Hepatic stellate cell (primary cell): Measurements from ENCODE around the gene SMC4.
"Not testable (repeated sequence)": the region's sequence is repeated elsewhere in the genome, so short reads cannot be mapped to it uniquely, and the experiment has no call there.

ENCODE experiments used
- DNase-seq: peaks from one replicate; pipeline ENCODE4 v3.0.0; 2011; ENCODE audit warnings: low spot score

Gene SMC4

DNA sequence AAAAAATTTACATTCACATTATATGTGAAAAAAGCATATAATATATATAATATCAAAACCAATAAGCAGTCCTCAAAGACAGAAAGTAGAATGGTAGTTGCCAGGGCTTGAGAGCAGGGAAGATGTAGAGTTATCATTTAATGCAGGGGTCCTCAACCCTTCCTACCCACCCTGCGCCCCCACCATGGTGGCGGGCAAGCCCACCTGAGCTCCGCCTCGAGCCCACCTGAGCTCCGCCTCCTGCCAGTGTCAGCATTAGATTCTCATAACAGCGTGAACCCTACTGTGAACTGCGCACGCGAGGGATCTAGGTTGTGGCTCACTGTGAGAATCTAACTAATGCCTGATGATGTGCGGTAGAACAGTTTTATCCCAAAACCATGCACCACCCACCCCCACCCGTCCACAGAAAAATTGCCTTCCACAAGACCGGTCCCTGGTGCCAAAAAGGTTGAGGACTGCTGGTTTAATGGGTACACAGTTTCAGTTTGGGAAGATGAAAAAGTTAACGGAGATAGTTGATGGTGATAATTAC lies 47.1 kb downstream of the SMC4 start:
- no peak for DNase-seq

DNA sequence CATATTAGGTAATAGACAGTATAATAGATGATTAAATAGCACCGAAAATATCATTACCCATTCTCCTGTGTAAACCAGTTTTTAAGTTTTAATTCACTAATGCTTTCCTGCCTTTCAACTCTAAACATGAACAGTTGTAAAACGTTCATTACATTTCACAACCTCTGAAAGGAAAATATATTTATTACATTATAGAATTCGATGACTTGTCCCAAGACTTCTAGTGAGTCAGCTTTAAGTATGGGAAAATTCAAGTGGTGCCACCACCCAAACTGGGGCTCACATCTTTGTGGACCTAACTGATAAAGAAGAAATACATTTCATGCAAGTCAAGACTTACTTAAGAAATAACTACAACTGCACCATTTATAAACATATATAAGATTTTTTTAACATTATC lies 48.1 kb downstream of the SMC4 start:
- DNase-seq, result peak; percentile 30

DNA sequence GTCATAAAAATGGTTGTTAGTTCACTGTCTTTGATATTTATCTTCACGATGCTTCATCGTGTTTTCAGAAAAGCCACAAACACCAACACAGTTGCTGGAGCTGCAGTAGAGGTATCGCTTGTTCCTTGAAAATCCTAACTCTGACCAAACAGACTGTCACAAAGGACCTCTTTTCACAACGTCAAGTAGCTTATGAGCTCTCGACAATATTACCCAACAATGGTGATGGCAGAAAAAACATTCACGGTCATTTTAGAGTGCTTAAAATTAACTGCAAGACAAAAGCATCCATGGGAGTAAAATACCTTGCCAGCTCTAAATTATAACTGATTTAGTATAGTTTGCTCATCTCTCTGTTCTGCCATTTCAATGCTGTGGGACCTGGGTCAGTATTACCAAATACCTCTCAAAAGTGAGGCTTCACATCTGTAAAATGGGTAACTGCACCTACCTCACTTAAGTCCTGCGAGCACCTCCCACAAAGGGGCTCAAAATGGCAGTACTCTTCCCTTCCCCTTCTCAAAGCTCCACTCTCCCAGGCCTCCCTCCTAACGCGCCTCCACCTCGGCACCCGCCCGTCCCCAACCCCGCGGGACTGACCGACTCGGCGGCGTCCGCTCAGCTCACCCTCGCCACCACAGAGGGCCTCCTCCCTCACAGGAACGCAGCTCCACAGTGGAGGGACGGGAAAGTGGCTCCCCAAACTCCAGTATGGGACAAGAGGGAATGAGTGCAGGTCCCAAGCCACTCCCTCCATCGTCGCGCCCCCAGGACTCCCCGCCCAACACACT lies 49.6 kb downstream of the SMC4 start:
- DNase-seq, result no peak

DNA sequence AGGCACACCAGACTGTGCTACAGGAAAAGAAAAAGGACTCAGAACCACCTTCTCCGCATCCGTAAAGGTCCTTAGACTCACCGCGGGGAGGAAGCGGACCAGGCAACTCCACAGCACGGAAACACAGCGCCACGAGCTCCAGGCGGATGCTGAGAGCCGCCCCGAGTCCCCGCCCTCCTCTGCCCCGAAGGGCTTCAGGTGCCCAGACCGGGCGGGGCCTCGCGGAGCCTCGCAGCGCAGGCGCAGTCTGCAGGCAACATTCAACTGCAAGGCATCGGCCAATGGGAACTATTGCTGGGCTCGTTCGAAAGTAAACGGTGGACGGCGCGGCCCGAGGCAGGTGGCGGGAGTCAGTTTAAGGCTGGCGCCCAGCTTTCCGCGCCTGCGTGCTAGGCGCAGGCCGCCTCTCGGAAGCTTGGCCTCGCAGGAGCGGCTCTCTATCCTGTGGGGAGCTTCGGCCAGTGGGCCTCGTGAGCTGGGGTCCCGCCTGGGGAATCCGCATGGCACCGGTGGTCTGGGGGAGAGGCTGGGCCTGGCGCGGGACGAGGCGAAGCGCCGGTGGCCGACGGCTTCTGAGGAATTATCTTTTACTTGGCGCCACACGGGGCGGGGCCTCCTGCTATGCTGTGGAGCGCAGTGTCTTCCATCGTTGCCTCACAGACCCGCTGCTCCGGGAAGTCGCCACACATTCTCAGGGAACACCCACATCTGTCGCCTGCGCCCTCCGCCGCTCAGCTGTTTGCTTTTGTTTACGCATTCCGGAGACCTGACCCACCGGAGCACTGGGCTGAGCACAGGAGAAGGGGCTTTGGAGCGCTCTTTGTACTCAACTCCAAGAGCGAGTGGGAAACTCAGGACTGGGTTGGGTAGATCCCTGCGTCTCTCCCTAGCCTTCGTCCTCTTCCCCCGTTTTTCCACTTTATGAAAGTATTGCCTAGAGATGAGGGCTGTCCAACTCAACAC lies 50.5 kb downstream of the SMC4 start, which contains the start of gene TRIM59:
TRIM59 (minus strand) TSS at position 151 of the 963 bp plus-strand sequence. CDS start 10,603 bp downstream, outside the sequence.
- DNase-seq, result peak; percentile 97

DNA sequence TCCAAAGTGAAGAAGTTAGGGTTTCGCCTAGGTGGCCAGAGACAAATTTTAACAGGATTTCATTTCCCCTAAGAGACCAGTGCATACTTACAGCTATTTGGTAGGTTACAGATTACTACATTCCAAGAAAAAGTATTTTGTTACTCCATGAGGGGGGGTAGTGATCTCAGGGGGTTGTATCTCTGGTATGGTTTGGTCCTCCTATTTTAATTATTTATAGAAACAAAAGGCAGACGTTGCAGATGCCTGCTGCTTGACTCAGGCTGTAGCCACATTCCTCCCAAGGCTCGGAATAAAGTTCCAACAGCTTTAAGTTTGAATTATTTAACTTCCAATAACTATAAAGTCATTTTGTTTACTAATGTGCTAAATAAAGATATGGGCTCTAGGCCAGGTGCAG lies 51.4 kb downstream of the SMC4 start:
- DNase-seq, result peak; percentile 94

DNA sequence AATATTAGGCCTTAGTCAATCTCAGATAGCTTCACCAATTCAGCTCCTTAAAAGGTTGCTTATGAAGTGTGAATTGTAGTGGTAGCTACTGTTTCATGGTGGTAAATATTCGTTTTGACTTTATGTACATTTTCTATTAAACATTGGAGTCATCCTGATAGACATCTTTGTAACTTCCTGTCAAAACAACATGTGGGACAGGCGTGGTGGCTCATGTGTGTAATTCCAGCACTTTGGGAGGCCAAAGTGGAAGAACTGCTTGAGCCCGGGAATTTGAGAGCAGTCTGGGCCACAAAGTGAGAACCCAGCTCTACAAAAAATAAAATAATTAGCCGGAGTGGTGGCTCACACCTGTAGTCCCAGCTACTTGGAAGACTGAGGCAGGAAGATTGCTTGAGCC lies 52.2 kb downstream of the SMC4 start:
- DNase-seq, result no peak

DNA sequence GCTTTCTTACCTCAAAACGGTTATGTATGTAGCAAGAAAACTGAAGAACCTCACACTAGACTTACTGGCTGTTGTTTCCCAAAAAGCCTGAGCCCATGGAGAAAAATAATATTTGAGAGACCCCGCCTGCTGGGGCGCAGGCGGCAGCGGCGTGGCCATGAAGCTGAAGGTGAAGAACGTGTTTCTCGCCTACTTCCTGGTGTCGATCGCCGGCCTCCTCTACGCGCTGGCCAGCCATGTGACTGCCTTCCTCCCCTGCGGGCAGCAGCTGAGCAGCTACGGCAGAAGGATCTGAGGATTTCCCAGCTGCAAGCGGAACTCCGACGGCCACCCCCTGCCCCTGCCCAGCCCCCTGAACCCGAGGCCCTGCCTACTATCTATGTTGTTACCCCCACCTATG lies 52.8 kb downstream of the SMC4 start:
- not testable (repeated sequence) for DNase-seq

DNA sequence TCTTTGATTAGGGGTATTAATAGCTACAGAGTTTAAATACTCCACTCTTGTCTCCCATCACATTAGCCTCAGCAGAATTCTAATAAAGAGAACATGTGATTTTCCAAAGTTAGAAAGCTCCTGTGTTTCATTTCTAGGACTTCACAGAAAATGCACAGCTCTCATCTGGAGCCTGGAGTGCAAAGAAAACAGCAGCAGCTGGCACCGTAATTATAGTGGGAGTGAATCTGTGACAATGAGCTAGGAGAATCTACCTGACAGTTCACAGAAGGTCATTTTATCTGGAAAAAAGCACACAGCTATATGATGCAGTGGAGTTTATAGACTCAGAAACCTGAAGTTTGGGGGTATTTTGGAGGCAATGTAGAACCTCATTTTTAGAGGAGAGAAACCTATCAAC lies 55.5 kb downstream of the SMC4 start:
- no peak for DNase-seq

DNA sequence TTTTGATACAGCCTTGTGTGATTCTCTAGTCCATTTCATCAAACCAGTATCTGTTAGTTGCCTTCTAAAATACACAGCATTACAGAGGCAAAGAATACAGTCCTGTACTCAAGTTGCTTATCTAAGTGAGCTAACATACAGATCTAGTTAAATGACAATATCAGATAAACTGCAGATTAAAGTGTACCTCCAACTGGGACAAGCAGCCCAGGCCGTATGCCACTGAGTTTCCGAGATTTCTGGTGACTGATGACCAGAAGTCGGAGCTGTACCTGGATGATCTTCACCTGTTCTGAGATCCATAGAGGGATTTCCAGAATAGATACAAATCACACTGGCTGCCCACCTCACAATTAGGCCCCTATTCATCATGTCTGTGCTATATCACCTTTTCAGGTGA lies 56.4 kb downstream of the SMC4 start:
- no peak for DNase-seq

DNA sequence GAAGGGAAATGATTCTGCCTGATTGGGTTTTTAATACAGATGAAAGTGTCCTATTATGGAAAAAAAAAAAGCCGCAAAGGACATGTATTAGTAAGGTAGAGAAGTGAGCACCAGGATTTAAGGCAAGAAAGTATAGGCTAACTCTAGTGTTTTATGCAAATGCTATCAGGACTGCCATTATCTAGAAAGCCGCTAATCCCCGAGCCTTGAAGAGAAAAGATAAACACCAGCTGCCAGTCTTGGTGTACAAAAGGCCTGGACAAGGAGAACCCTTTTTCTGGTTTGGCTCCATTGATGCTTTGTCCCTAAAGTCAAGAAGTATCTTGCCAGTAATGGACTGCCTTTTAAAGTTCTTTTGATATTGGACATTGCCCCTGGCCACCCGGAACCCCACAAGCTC lies 58.7 kb downstream of the SMC4 start:
- DNase-seq, result no peak

DNA sequence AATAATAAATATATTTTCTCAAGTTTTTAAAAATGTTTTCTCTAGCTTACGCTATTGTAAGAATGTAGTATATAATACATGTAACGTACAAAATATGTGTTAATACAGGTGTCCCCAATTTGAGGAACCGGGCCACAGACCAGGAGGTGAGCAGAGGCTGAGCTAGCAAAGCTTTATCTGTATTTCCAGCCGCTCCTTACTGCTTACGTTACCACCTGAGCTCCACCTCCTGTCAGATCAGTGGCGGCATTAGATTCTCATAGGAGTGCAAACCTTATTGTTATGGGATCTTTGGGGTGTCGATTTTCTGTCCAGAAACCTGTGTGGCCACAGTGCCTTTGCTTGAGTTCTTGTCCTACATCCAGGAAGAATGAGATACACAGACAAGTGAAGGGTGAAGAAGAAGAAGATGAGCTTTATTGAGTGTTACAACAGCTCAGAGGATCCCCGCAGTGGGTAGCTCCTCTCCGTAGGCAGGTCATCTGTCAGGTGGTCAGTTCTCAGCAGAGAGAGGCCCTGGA lies 60.1 kb downstream of the SMC4 start:
- DNase-seq, result no peak

DNA sequence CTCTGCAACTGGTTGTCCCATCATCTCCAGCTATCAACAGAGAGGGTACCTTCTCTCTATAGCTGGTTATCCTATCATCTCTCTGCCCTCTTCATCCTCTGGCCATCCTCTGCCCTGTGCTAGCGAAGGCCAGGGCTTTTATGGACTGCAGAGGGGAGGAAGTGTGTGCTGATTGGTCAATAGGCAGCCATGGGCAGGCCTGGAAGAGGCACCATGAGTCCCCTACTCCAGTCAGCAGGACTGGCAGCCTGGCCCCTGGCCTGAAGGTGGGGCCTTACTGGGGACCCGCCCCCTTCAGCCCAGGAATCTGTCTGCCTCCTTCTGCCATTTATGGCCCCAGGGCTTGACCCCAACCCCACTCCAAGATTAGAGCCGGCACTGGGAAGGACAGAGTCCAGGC lies 60.6 kb downstream of the SMC4 start:
- no peak for DNase-seq

DNA sequence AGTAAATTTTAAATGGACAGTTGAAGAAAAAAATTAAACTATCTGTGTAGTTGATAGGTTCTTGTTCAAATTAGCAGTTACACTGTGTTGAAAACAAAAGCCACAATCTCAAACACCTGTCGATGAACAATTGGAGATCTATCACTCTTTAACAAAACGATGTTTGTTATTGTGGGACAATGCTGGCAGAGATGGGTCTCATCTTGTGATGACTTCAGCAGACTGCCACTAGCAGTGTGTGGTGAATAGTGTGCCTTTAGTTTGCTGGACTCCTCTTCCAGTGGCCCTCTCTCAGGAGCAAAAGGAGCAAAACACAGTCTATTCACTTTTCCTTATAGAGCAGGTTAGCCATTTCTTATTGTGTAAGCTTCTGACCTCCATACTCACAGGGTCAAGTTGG lies 64.9 kb downstream of the SMC4 start:
- no peak for DNase-seq

DNA sequence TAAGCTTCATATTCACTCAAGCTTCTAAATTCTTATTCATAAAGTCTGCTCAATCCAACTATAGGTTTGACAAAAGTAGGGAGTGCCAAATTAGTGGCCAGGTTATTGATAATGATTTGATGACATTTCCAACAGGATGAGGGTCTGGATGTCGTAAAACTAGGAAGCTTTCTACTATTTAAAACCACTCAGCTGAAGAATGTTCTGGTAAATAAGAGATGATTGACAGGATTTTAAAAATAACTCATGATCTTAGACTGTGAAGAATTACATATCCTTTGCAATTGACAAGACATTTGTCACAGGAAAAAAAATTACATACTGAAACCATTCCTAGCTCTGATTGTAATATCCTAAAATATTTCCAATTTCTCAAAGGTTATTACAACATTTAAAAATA lies 65.5 kb downstream of the SMC4 start:
- no peak for DNase-seq

DNA sequence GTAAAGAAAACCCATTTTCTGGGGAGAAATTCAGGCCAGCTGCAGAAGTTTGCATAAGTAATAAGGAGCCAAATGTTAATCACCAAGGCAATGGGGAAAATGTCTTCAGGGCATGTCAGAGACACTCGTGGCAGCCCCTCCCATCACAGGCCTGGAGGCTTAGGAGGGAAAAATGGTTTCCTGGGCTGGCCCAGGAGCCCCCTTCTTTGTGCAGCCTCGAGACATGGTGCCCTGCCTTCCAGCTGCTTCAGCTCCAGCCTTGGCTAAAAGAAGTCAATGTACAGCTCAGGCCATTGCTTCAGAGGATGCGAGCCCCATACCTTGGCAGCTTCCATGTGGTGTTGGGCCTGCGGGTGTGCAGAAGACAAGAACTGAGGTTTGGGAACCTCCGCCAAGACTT lies 70.7 kb downstream of the SMC4 start:
- DNase-seq, result no peak

DNA sequence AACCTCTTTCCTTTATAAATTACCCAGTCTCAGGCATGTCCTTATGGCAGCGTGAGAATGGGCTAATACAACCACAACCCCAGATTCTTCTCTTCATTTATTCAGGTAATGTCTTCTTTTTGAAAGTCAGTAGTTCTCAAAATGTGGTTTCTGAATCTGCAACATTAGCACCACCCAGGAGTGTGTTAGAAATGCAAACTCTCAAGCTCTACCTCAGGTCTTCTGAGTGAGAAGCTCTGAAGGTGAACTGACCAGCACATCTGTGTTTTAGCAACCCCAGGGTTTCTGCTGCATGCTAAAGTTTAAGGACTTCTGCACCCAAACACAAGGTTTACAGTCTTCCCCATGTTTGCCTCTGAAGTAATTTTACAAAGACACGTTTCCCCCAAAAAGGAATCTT lies 72.4 kb downstream of the SMC4 start:
- no peak for DNase-seq

DNA sequence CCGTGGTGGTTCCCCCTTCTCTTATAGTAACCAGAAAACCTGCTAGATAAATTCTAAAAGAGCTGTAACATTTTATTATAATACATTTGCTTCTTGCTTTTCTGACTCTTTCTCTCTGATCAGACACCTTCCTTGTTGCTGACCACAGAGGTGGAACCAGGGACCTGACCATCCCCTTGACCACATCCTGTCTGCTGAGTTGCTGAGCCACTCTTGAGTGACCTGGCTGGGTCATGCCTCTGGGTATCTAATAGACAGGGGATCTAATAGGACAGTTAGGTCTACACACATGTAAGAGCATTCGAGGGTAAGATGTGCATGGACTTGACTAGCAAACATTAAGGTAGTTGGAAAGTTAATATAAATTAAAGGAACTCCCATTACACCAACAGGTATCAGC lies 72.9 kb downstream of the SMC4 start:
- no peak for DNase-seq

DNA sequence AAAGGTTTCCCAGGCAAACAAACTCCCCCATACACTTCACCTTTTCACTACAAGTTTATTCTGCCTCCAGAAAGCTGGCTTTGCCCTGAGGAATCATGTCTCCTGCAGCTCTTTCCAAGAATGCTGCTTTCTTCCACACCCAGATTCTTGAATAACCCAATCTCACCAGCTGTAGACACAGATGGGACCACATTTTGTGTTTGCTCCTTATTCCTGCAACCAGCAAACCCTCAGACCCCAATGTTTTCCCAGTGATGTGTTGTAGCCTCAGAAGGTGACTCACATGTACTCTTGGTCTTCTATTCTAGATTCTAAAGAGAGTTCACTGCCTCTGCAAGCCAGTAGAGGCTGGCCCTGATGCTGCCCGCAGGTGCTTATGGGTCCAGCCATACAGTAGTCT lies 73.8 kb downstream of the SMC4 start:
- peak; percentile 63 for DNase-seq

DNA sequence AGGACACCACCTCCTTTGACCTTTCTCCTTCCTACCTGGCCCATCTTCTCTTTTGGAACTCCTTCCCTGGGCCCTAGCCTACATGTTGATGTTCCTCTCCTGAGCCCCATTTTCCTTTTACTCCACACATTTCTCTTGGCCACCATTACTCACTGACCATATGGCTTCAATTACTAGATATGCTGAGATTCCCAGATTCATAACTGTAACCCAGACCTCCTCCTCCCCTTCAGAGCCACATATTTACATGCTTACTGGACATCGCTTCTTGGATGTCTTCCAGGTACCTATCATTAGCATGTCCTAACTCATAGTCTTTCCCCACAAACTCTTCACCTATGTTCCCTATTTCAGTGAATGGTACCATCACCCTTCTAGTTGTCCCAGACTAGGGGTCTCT lies 74.5 kb downstream of the SMC4 start:
- peak; percentile 74 for DNase-seq

DNA sequence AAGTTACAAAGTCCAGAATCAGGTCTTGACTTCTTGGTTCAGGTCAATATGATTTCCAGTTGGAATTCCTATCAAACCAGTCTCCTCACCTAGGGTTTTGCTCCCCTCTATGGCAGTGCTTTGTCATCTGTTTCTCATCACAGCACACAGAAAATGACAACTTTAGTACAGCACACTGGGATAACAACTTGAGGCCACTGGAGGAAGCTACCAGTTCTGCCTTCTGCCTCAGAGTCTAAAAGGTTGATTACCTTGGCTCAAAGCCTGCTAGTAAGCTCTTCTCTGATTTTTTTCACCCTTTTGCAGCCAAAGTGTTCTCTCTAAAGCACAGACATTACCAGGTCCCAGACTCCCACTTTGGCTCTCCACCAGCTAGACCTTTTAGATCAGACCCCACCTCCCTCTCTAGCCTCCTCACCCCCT lies 75.0 kb downstream of the SMC4 start:
- no peak for DNase-seq

DNA sequence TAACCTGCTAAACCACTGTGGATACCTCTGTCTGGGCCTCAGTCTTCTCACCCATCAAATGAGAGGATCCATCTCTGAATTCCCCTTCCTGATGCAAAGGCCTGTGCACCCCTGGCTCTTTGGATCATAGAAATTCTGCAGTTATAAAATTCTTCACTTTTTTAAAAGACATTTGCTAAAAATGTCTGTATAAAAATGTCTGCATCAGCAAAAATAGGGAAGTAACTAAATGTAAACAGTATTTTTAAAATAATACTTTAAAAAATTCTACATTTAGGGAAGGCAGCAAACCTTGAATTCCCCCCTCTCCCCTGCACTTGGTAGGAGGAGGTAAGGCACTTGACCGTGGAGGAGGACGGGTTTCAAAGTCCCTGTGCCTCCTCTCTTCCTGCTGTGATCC lies 75.7 kb downstream of the SMC4 start:
- no peak for DNase-seq

DNA sequence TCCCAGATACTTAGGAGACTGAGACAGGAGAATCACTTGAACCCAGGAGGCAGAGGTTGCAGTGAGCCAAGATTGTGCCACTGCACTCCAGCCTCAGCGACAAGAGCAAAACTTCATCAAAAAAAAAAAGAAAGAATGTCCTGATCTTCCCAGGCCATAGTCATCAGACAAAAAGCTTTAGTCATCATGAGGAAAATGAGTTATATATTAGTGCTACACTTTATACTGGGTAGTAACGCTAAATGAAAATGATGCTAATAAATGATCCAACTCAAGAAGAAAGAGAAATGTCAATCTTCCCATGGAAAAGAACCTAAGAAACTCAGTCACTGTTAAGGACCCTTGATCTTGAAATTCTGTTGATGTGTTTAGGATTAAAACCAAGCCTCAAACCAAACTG lies 76.4 kb downstream of the SMC4 start:
- no peak for DNase-seq

DNA sequence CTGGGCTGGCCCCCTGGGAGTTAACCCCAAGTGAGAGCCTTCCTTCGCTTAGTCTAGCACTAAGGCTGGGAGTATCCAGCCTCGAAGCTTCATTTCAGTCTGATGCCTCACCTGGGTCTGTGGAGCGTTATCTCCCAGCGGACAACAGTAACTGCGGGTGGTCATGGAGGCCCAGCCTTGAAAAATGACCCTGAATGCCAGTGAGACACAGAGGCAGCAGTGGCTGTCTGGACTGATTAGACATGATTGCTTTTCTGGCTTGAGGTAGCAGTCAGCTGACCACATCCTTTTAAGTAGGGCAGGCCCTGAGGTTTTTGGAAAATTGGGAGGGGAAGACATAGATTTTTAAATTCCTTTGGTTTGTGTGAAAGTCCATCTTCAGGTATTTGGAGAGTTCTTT lies 78.3 kb downstream of the SMC4 start:
- DNase-seq, result no peak
